A549 (cell line): Measurements from ENCODE around the gene CEP72.

Source experiments
- CTCF ChIP-seq: fragments of >200 bp; sonication (Bioruptor Twin); formaldehyde crosslinking; IDR thresholded peaks from 3 replicates; pipeline ENCODE4 v1.5.1; 2016
- GATA3 ChIP-seq: IDR thresholded peaks from 2 replicates; pipeline ENCODE4 v1.6.1; 2012; ENCODE audit warnings: borderline replicate concordance
- JUN ChIP-seq, 2 experiments: fragments of >200 bp; sonication (Bioruptor Twin); formaldehyde crosslinking; IDR thresholded peaks; 2 replicates in 1 of 2; 3 replicates in 1 of 2; pipeline ENCODE4 v1.6.1; 2016 to 2017
- MAX ChIP-seq: IDR thresholded peaks from 2 replicates; pipeline ENCODE4 v1.6.1; 2012
- POLR2A ChIP-seq: IDR thresholded peaks from 2 replicates; pipeline ENCODE4 v1.6.1; 2012; ENCODE audit warnings: mild to moderate bottlenecking, low read length
- RAD21 ChIP-seq, 2 experiments: fragments of >200 bp in 1 of 2; sonication (Bioruptor Twin) in 1 of 2; formaldehyde crosslinking in 1 of 2; IDR thresholded peaks in 1 of 2; conservative IDR thresholded peaks in 1 of 2; 2 replicates in 1 of 2; 3 replicates in 1 of 2; pipeline ENCODE4 v1.6.1; 2012 to 2018; ENCODE audit warnings: inconsistent platforms in 1 of 2
- REST ChIP-seq: fragments of 200-600 bp; sonication (generic); IDR thresholded peaks from 2 replicates; pipeline ENCODE4 v1.6.1; 2016; ENCODE audit warnings: antibody characterized with exemption, mild to moderate bottlenecking, moderate library complexity

- TF ChIP-seq CTCF = peak; percentile 69
- no peak for TF ChIP-seq POLR2A
- TF ChIP-seq JUN (IDR thresholded peaks at IDR 0.05) = no peak
- peak; percentile 20 to 29; a peak in 3 of 5 replicates for TF ChIP-seq RAD21 (conservative IDR thresholded peaks at IDR 0.05 in 1 of 2, IDR thresholded peaks at IDR 0.05 in 1 of 2)
- TF ChIP-seq MAX = no peak
- no peak for TF ChIP-seq GATA3
- TF ChIP-seq REST = no peak
These were observed 57.1 kb downstream of the CEP72 start for GRCh38 chr5:669111-669841.
